Keratinocyte (primary cell): Measurements from ENCODE around the gene MGAT2. TPM values are rescaled to one million over a fixed set of nuclear protein-coding genes. Genes with fewer than 3 reads are reported as not detected.
A peak's percentile ranks its signal among the peaks of the same experiment; 100 is the strongest.

Experiments
- DNase-seq: peaks from one replicate; pipeline ENCODE4 v3.0.0-alpha.2; 2011; ENCODE audit warnings: low read depth, missing footprints, low spot score
- FAIRE-seq: peaks from 2 replicates; lab custom pipeline; 2011; peaks lifted over from hg19 to GRCh38; lab: Jason Lieb, UNC
- H2AFZ ChIP-seq: 2 replicates; pipeline ENCODE4 v1.6.0; 2012; ENCODE audit warnings: low read length, control low read depth, inconsistent platforms; ENCODE audit not compliant: control insufficient read depth
- H3K27ac ChIP-seq: 2 replicates; pipeline ENCODE4 v1.5.1; 2011; ENCODE audit warnings: low read length; ENCODE audit not compliant: control insufficient read depth, insufficient read depth
- H3K27me3 ChIP-seq: 3 replicates; pipeline ENCODE4 v1.6.0; 2011; ENCODE audit warnings: low read length; ENCODE audit not compliant: control insufficient read depth, insufficient read depth; ENCODE audit errors: extremely low read depth
- H3K36me3 ChIP-seq, 2 experiments: 2 replicates in 1 of 2; 3 replicates in 1 of 2; pipeline ENCODE4 v1.5.1; 2011; ENCODE audit warnings: low read length in 2 of 2, mild to moderate bottlenecking in 1 of 2; ENCODE audit not compliant: control insufficient read depth in 2 of 2, insufficient read depth in 2 of 2; ENCODE audit errors: extremely low read depth in 1 of 2
- H3K4me1 ChIP-seq: 3 replicates; pipeline ENCODE4 v1.5.1; 2011; ENCODE audit warnings: low read length; ENCODE audit not compliant: control insufficient read depth, insufficient read depth; ENCODE audit errors: extremely low read depth
- H3K4me2 ChIP-seq: 3 replicates; pipeline ENCODE4 v1.6.0; 2011; ENCODE audit warnings: low read depth, low read length; ENCODE audit not compliant: control insufficient read depth, insufficient read depth; ENCODE audit errors: extremely low read depth
- H3K4me3 ChIP-seq, 3 experiments: fragments of 200-600 bp in 1 of 3; sonication (generic) in 1 of 3; 2 replicates in 2 of 3; 3 replicates in 1 of 3; pipeline ENCODE4 v1.5.1; 2011 to 2016; ENCODE audit warnings: low read length in 3 of 3, mild to moderate bottlenecking in 3 of 3, control low read depth in 2 of 3, inconsistent platforms in 1 of 3, low read depth in 1 of 3, mixed read lengths in 1 of 3, mixed run types in 1 of 3, moderate library complexity in 1 of 3; ENCODE audit not compliant: control insufficient read depth in 2 of 3, insufficient read depth in 2 of 3; ENCODE audit errors: extremely low read depth in 1 of 3
- H3K79me2 ChIP-seq: 2 replicates; pipeline ENCODE4 v1.6.0; 2012; ENCODE audit warnings: low read length; ENCODE audit not compliant: control insufficient read depth, insufficient read depth
- H3K9ac ChIP-seq: 3 replicates; pipeline ENCODE4 v1.6.0; 2011; ENCODE audit warnings: low read length; ENCODE audit not compliant: control insufficient read depth, insufficient read depth; ENCODE audit errors: extremely low read depth
- H3K9me1 ChIP-seq: 3 replicates; pipeline ENCODE4 v1.6.0; 2011; ENCODE audit warnings: low read length; ENCODE audit not compliant: control insufficient read depth, insufficient read depth; ENCODE audit errors: extremely low read depth
- H3K9me3 ChIP-seq: 2 replicates; pipeline ENCODE4 v1.5.1; 2012; ENCODE audit warnings: low read depth, low read length; ENCODE audit not compliant: control insufficient read depth
- H4K20me1 ChIP-seq: 3 replicates; pipeline ENCODE4 v1.6.0; 2011; ENCODE audit warnings: low read length; ENCODE audit not compliant: control insufficient read depth, insufficient read depth; ENCODE audit errors: extremely low read depth
- CTCF ChIP-seq, 3 experiments: IDR thresholded peaks in 1 of 3; conservative IDR thresholded peaks in 1 of 3; optimal IDR thresholded peaks in 1 of 3; 2 replicates in 2 of 3; 3 replicates in 1 of 3; pipeline versions ENCODE3 to v1.5.1; 2011; ENCODE audit warnings: low read length in 3 of 3, mild to moderate bottlenecking in 3 of 3, moderate library complexity in 2 of 3, control low read depth in 1 of 3, inconsistent platforms in 1 of 3; ENCODE audit not compliant: insufficient read depth in 2 of 3; ENCODE audit errors: extremely low read depth in 1 of 3
- EZH2 ChIP-seq: IDR thresholded peaks from one replicate; pipeline ENCODE4 v1.6.1; 2012; ENCODE audit warnings: inconsistent platforms, mild to moderate bottlenecking, low read length, moderate library complexity
- dilution Hi-C: fragments of 300-500 bp; cut with MboI; formaldehyde crosslinking; loops from one replicate; pipeline ENCODE4 v1.7.0; 2020; ENCODE audit warnings: low sequenced_read_pairs; ENCODE audit not compliant: extremely low pct_ligation_motif_present
- polyA plus RNA-seq, 5 experiments: library from polyadenylated mRNA; depleted of rRNA in 3 of 5; stranded (reverse) in 3 of 5; stranded (forward) in 1 of 5; unstranded in 1 of 5; fragments of >200 nt; gene quantifications; 1 replicate in 1 of 5; 2 replicates in 3 of 5; 3 replicates in 1 of 5; pipeline versions ENCODE4 v1.2.1 to v1.2.3, GENCODE V29; 2011 to 2012; ENCODE audit warnings: missing spikeins in 2 of 5, low read depth in 1 of 5, low replicate concordance in 1 of 5

MGAT2 gene
- polyA plus RNA-seq, 1 donor (not counting 4 experiments of a cell fraction or from before 2014, with no cell fraction given), result 24.0 TPM

GRCh38 chr14:49623941-49624839, 3.6 kb downstream of the MGAT2 start:
- no peaks in the 10 kb centered on the region for H3K9me3 ChIP-seq
- H3K4me1 ChIP-seq, result peaks cover 32% of the 10 kb centered on the region
- peak overlapping the region; percentile 52 for H3K9ac ChIP-seq
- TF ChIP-seq EZH2 (no peak), CTCF (optimal IDR thresholded peaks at IDR 0.05 in 1 of 3, IDR thresholded peaks at IDR 0.05 in 1 of 3, conservative IDR thresholded peaks at IDR 0.05 in 1 of 3; ENCODE audit: extremely low read depth in 1 of 3, insufficient read depth in 2 of 3, low read length in 3 of 3) (no peak)
- DNase-seq (peak; percentile 42), FAIRE-seq (no peak)
- H2AFZ ChIP-seq, result no peak overlapping the region
- peak overlapping the region in 2 of 3 experiments; percentile 20 to 34 for H3K4me3 ChIP-seq
- no peaks in the 10 kb centered on the region for H3K27me3 ChIP-seq
- peak overlapping the region; percentile 99 for H3K27ac ChIP-seq
- dilution Hi-C loops, result no loop called here
- peak overlapping the region; percentile 100 for H3K4me2 ChIP-seq
- peaks cover 62% of the 10 kb centered on the region for H3K79me2 ChIP-seq
- peaks cover 7% of the 10 kb centered on the region for H4K20me1 ChIP-seq
- H3K36me3 ChIP-seq, result peaks cover 0 to 8% of the 10 kb centered on the region in 2 experiments
- no peaks in the 10 kb centered on the region for H3K9me1 ChIP-seq

GRCh38 chr14:49633640-49634546, 13.3 kb downstream of the MGAT2 start:
- no peak for FAIRE-seq
- H3K9me1 ChIP-seq, result no peaks in the 10 kb centered on the region
- peak overlapping the region; percentile 95 for H3K27ac ChIP-seq
- TF ChIP-seq EZH2, result no peak
- TF ChIP-seq CTCF (optimal IDR thresholded peaks at IDR 0.05 in 1 of 3, IDR thresholded peaks at IDR 0.05 in 1 of 3, conservative IDR thresholded peaks at IDR 0.05 in 1 of 3; ENCODE audit: extremely low read depth in 1 of 3, insufficient read depth in 2 of 3, low read length in 3 of 3), result peak; percentile 69 to 95 (median 84)
- DNase-seq, result peak; percentile 45
- H3K9ac ChIP-seq, result peak overlapping the region; percentile 97
- H3K4me3 ChIP-seq, result peak overlapping the region; percentile 97 to 98 (median 98)
- H3K36me3 ChIP-seq, result peaks cover 0 to 4% of the 10 kb centered on the region in 2 experiments
- peak overlapping the region; percentile 84 for H2AFZ ChIP-seq
- no peaks in the 10 kb centered on the region for H3K27me3 ChIP-seq
- no peaks in the 10 kb centered on the region for H4K20me1 ChIP-seq
- H3K79me2 ChIP-seq, result peaks cover 83% of the 10 kb centered on the region
- peak overlapping the region; percentile 90 for H3K4me2 ChIP-seq
- H3K9me3 ChIP-seq, result no peaks in the 10 kb centered on the region
- dilution Hi-C loops, result no loop called here
- peaks cover 11% of the 10 kb centered on the region for H3K4me1 ChIP-seq
